CD8-positive, alpha-beta memory T cell (primary cell): ENCODE measurements around the gene TAS1R3. TPM values are rescaled to one million over a fixed set of nuclear protein-coding genes. Genes with fewer than 3 reads are reported as not detected.

Experiments
- CTCF ChIA-PET: fragments of 350-600 bp; sonication (Branson Sonifier 250); formaldehyde crosslinking; loops from one replicate; lab custom pipeline; 2021; ENCODE audit warnings: antibody characterized with exemption; lab: Charles Lee
- POLR2A ChIA-PET: fragments of 350-600 bp; sonication (Branson Sonifier 250); formaldehyde crosslinking; loops from one replicate; lab custom pipeline; 2021; ENCODE audit warnings: antibody characterized with exemption; lab: Charles Lee
- DNase-seq, 5 donors: peaks; one replicate each; pipeline versions ENCODE4 v3.0.0 to v3.0.0-alpha.2; 2020 to 2022; ENCODE audit warnings: mixed read lengths in 1 of 5
- H3K27ac ChIP-seq: one replicate; pipeline ENCODE4 v1.7.0; 2013; ENCODE audit warnings: low read depth, mild to moderate bottlenecking, low read length, moderate library complexity
- H3K27me3 ChIP-seq: 2 replicates; pipeline ENCODE4 v1.7.0; 2013; ENCODE audit warnings: low read length, mild to moderate bottlenecking; ENCODE audit not compliant: insufficient read depth, poor library complexity, severe bottlenecking
- H3K36me3 ChIP-seq: 2 replicates; pipeline ENCODE4 v1.7.0; 2013; ENCODE audit warnings: mild to moderate bottlenecking, low read length, moderate library complexity; ENCODE audit not compliant: insufficient read depth
- H3K4me1 ChIP-seq: 2 replicates; pipeline ENCODE4 v1.7.0; 2013; ENCODE audit warnings: mild to moderate bottlenecking, low read length, moderate library complexity; ENCODE audit not compliant: insufficient read depth
- H3K4me3 ChIP-seq: 2 replicates; pipeline ENCODE4 v1.7.0; 2013; ENCODE audit warnings: mild to moderate bottlenecking, low read length
- H3K9me3 ChIP-seq: 2 replicates; pipeline ENCODE4 v1.7.0; 2013; ENCODE audit warnings: mild to moderate bottlenecking, low read length
- H3K27ac Mint-ChIP-seq, 8 donors: one replicate each; pipeline ENCODE4 v1.8.0; 2020 to 2021; ENCODE audit warnings: mixed read lengths in 8 of 8, mild to moderate bottlenecking in 6 of 8, inconsistent platforms in 3 of 8, moderate library complexity in 3 of 8
- H3K27me3 Mint-ChIP-seq, 2 donors: one replicate each; pipeline ENCODE4 v1.8.0; 2020 to 2021; ENCODE audit warnings: mixed read lengths in 2 of 2, mild to moderate bottlenecking in 1 of 2, moderate library complexity in 1 of 2
- H3K36me3 Mint-ChIP-seq, 3 donors: one replicate each; pipeline ENCODE4 v1.8.0; 2020 to 2021; ENCODE audit warnings: mixed read lengths in 3 of 3, inconsistent platforms in 1 of 3, mild to moderate bottlenecking in 1 of 3
- H3K4me1 Mint-ChIP-seq, 3 donors: one replicate each; pipeline ENCODE4 v1.8.0; 2020 to 2021; ENCODE audit warnings: mixed read lengths in 3 of 3, inconsistent platforms in 1 of 3, mild to moderate bottlenecking in 1 of 3
- H3K4me3 Mint-ChIP-seq, 7 donors: one replicate each; pipeline ENCODE4 v1.8.0; 2020 to 2021; ENCODE audit warnings: mixed read lengths in 7 of 7, mild to moderate bottlenecking in 6 of 7, moderate library complexity in 4 of 7, inconsistent platforms in 2 of 7
- H3K9me3 Mint-ChIP-seq, 5 donors: one replicate each; pipeline ENCODE4 v1.8.0; 2020 to 2022; ENCODE audit warnings: mixed read lengths in 5 of 5, mild to moderate bottlenecking in 3 of 5, moderate library complexity in 2 of 5, inconsistent platforms in 1 of 5
- polyA plus RNA-seq: library from polyadenylated mRNA; unstranded; fragments of 300-500 nt; fragmentation: Illumina TruSeq; gene quantifications from one replicate; pipeline ENCODE4 v1.2.3, GENCODE V29; 2021
- total RNA-seq, 2 experiments: library from RNA; stranded (reverse); gene quantifications; one replicate each; pipeline ENCODE4 v1.2.3, GENCODE V29; 2021

The TAS1R3 gene
- total and polyA plus RNA-seq, 3 experiments from 2014 or later, result 0.28 to 0.62 (median 0.53) TPM

DNA sequence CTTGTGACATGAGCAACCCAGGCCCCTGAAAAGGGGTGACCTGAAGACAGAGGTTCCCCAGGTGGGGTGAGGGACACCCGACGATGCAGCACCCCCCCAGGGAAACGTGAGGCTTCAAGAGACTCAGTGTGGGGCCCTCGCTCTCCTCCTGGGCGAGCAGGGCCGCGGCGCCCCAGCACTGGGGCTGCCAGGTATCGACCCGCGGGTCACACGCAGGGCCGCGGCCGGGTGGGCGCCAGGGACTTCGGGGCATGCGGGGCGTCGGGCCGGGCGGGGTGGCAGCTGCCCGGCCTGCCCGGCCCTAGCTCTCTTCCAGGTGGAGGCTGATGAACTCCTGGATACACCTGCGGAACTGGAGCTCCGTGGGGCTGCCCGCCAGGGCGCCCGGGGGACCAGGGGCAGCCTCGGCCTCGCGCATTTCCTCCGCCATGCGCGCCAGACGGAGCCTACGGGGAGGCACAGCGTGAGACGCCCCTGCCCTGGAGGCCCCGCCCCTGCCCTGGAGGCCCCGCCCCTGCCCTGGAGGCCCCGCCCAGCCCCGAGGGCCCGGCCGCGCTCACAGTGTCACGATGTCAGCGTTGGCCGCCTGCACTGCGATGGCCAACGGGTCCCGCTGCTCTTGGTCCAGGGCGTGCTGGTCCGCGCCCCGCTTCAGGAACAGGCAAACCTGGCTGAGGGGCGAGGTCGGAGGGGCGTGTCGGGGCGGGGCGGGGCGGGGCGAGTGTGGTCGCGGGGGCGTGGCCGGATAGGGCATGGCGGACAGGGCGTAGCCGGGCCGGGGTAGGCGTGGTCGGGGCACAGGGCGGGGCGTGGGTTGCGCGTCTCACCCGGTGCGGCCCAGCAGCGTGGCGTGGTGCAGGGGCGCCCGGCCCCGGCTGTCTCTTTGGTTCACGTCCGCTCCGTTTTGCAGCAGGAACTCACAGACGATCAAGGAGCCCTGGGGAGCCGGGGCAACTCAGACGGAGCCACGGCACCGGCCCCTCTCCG, 37.5 kb upstream of the TAS1R3 start:
- DNase-seq, result no peak
- H3K27me3 ChIP-seq, result no peaks in the 10 kb centered on the region
- Mint-ChIP-seq H3K4me3 (no peak overlapping the region), H3K4me1 (peaks cover 0 to 4% (median 0%) of the 10 kb centered on the region in 3 donors), H3K36me3 (no peaks in the 10 kb centered on the region), H3K27me3 (no peaks in the 10 kb centered on the region), H3K9me3 (no peaks in the 10 kb centered on the region), H3K27ac (no peak overlapping the region)
- H3K4me3 ChIP-seq, result no peak overlapping the region
- ChIA-PET POLR2A (no interaction called here), CTCF (interaction anchor here (1.5 kb wide), 1 partner anchor 171 kb away, joined by 6 read pairs; no protein-coding TSS in a partner anchor)
- H3K9me3 ChIP-seq, result no peaks in the 10 kb centered on the region
- no peak overlapping the region for H3K27ac ChIP-seq
- H3K36me3 ChIP-seq, result no peaks in the 10 kb centered on the region
- H3K4me1 ChIP-seq, result no peaks in the 10 kb centered on the region

DNA sequence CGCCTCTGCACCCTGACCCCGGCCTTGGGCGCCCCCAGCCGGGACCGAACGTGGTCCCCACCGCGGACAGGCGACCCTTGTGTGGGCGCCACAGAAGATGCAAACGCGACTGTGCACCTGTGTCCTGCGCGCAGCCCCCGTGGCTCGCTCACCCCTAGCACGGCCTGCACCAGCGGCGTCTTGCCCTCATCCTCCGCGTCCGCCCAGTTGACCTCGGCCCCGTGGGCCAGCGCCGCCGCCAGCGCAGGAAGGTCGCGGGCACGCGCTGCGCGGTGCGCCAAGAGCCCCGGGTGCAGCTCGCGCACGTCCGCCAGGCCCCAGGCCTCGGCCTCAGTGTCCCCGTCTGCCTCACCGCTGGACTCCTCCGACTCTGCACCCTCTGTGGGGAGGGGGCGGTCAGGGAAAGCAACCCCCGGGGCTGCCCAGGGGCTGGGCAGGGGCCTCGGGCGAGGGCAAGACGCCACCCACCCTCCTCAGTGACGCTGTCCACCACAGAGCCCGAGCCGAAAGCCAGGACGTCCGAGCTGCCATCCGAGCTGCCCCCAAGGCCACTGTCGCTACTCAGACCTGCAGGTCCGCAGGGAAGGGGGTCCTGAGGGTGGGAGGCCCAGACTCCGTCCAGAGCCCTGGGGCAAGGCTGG, 36.7 kb upstream of the TAS1R3 start:
- H3K36me3 ChIP-seq, result no peaks in the 10 kb centered on the region
- no peak overlapping the region for H3K27ac Mint-ChIP-seq
- H3K36me3 Mint-ChIP-seq, result no peaks in the 10 kb centered on the region
- ChIA-PET CTCF (interaction anchor here (1.5 kb wide), 1 partner anchor 172 kb away, joined by 6 read pairs; no protein-coding TSS in a partner anchor), POLR2A (no interaction called here)
- H3K27ac ChIP-seq, result no peak overlapping the region
- H3K27me3 Mint-ChIP-seq, result no peaks in the 10 kb centered on the region
- H3K4me3 Mint-ChIP-seq, result no peak overlapping the region
- no peaks in the 10 kb centered on the region for H3K9me3 Mint-ChIP-seq
- no peaks in the 10 kb centered on the region for H3K4me1 ChIP-seq
- H3K4me1 Mint-ChIP-seq, result peaks cover 0 to 4% (median 0%) of the 10 kb centered on the region in 3 donors
- no peaks in the 10 kb centered on the region for H3K9me3 ChIP-seq
- H3K27me3 ChIP-seq, result no peaks in the 10 kb centered on the region
- no peak for DNase-seq
- no peak overlapping the region for H3K4me3 ChIP-seq

DNA sequence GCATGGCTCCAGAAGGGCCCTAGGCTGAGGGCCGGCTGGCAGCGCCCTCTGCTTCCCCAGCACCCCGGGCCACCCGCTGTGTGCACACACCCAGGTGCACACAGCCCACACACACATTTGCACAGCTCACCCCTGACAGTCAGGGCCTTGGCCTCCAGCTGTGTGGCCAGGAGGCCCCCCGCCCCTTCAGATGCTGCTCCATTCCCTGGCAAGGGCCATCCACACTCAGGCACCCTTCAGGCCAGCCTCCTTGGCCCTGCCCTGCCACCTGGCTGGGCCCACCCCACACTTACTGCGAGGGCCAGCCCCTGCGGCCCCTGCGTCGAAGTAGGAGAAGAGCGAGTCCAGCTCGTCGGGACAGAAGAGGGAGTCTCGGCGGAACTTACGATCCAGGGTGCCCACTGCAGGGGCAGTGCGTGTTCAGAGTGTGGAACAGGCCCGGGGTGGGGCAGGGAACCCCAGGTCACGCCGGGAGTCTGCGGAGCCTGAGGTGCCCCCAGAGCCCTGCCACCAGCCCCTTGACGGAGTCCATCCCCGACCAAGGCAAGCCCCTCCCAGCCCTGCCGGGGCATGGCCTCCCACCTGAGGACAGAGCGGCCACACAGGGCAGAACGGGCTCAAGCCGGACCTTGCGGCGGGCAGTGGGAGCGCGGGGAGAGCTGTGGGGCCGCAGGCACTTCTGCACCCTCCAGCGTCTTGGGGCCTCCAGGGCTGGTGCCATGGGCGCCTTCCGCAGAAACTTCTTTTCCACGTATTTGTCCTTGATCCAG, 35.7 kb upstream of the TAS1R3 start:
- H3K36me3 Mint-ChIP-seq, result no peaks in the 10 kb centered on the region
- H3K4me3 Mint-ChIP-seq, result no peak overlapping the region
- no peak for DNase-seq
- no peaks in the 10 kb centered on the region for H3K9me3 Mint-ChIP-seq
- no peaks in the 10 kb centered on the region for H3K27me3 Mint-ChIP-seq
- Histone ChIP-seq H3K36me3 (no peaks in the 10 kb centered on the region), H3K9me3 (no peaks in the 10 kb centered on the region), H3K4me1 (no peaks in the 10 kb centered on the region), H3K27me3 (no peaks in the 10 kb centered on the region), H3K27ac (no peak overlapping the region), H3K4me3 (no peak overlapping the region)
- CTCF ChIA-PET, result interaction anchor here (1.5 kb wide), 1 partner anchor 173 kb away, joined by 6 read pairs; no protein-coding TSS in a partner anchor
- POLR2A ChIA-PET, result no interaction called here
- H3K4me1 Mint-ChIP-seq, result peaks cover 0 to 5% (median 4%) of the 10 kb centered on the region in 3 donors
- no peak overlapping the region for H3K27ac Mint-ChIP-seq

DNA sequence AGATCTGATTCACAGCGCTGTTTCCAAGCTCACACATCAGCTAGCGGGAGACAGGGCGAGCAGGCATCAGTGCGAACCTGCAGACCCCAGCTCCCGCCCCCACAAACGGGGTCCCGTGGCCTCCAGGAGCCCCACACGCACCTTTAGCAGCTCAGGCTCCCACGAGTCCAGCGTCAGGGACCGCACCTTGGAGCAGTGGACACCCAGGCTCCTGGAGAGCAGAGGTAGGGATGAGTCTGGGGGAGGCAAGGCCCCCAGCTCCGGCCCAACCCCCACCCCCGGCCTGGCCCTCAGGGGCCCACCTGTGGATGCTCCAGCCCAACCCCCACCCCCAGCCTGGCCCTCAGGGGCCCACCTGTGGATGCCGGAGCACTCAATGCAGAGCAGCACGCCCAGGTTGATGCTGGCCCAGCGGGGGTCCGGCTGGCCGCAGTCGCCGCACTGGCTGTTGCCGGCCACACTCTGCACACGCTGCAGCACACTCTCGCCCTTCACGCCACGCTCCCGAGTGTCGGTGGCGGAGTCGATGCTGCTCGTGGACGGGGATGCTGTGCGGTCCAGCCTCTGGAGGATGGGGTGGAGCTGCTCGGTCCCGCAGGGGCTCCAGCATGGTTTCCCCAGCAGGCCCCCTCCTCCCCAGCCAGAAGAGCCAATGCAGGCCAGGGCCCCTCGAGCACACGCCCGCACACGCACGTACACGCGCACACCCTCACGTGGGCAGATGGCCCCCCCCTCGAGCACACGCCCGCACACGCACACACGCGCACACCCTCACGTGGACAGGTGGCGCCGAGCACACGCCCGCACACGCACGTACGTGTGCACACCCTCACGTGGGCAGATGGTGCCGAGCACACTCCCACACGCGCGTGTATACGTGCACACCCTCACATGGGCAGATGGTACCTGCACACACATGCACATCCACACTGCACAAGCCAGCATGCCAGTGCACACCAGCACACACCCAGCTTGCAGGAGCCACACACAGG, 34.7 kb upstream of the TAS1R3 start:
- ChIA-PET POLR2A (no interaction called here), CTCF (no interaction called here)
- H3K27me3 ChIP-seq, result no peaks in the 10 kb centered on the region
- H3K9me3 ChIP-seq, result no peaks in the 10 kb centered on the region
- no peaks in the 10 kb centered on the region for H3K27me3 Mint-ChIP-seq
- H3K4me3 Mint-ChIP-seq, result no peak overlapping the region
- H3K27ac ChIP-seq, result no peak overlapping the region
- no peak for DNase-seq
- no peaks in the 10 kb centered on the region for H3K9me3 Mint-ChIP-seq
- H3K36me3 ChIP-seq, result no peaks in the 10 kb centered on the region
- H3K4me3 ChIP-seq, result no peak overlapping the region
- H3K4me1 ChIP-seq, result no peaks in the 10 kb centered on the region
- H3K4me1 Mint-ChIP-seq, result peaks cover 0 to 5% (median 4%) of the 10 kb centered on the region in 3 donors
- H3K27ac Mint-ChIP-seq, result no peak overlapping the region
- H3K36me3 Mint-ChIP-seq, result no peaks in the 10 kb centered on the region

DNA sequence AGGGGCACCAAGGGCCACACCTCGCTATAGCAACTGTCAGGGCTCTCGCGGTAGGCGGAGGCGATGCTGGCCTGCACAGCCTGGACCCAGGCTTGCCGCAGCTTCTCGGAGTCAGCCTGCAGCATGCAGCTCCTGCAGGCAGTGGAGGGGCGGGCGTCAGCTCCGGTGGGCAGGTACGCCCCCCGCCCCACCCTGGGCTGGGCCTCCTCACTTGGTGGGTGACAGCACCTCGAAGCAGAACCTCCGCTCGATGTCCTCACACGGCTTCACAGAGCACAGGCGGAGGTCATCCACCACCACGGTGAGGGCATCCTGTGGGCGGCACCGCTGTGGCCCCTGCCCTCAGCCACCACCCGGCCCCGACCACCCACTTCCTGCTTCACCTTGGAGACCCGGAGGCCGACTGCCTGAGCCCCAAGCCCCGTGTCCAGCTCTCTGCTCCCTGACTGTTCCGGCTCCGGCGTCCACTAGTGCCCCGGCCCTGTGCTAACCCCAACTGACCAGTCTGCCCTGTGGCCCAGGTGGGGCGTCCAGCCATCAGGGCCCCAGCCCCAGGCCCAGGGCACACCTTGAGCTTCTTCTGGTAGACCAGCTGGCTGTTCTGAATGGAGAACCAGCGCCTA, 33.2 kb upstream of the TAS1R3 start:
- Histone ChIP-seq H3K27me3 (no peaks in the 10 kb centered on the region), H3K9me3 (no peaks in the 10 kb centered on the region), H3K27ac (no peak overlapping the region), H3K4me3 (no peak overlapping the region), H3K36me3 (no peaks in the 10 kb centered on the region), H3K4me1 (no peaks in the 10 kb centered on the region)
- no peak overlapping the region for H3K27ac Mint-ChIP-seq
- no peaks in the 10 kb centered on the region for H3K9me3 Mint-ChIP-seq
- H3K27me3 Mint-ChIP-seq, result no peaks in the 10 kb centered on the region
- POLR2A ChIA-PET, result no interaction called here
- H3K4me3 Mint-ChIP-seq, result no peak overlapping the region
- peaks cover 0 to 5% (median 0%) of the 10 kb centered on the region in 3 donors for H3K4me1 Mint-ChIP-seq
- CTCF ChIA-PET, result no interaction called here
- H3K36me3 Mint-ChIP-seq, result no peaks in the 10 kb centered on the region
- no peak for DNase-seq

DNA sequence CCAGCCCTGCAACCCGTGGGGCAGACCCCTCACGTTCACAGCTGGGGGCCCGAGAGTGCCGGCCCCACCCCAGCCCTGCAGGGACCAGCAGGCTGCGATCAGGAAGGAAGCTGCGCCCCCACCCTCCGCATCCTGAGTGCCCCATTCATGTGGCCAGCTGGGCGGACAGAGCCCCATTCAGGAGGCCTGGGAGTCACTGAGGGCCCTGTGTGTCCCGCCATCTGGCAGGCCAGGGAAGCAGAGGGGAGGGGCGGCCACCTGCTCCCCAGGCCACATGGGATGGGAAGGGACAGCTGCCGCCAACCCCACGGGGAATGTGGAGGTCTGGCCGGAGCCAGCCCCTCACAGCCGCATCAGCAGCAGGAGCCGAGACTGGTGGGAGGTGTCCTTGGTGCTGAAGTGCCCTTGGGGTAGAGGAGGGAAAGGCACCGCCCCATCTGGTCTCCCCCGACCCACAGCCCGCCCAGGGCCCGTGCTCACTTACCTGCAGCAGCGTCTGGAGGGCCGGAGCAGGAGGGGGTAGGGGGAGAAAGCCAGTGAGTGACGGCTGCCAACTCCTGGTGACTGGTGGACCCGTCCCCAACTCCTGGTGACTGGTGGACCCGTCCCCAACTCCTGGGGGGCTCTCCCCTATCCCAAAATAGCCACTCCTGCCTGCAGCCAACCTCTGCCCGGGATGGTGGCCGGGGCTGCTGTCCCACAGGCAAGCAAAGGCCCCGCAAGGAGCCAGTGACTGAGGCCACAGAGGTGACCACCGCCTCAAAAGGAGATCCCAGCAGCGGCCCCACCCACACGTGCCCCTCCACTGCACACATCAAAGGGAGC, 32.0 kb upstream of the TAS1R3 start:
- ChIA-PET CTCF (interaction anchor here (1.6 kb wide), 1 partner anchor 8 kb away, joined by 6 read pairs; no protein-coding TSS in a partner anchor), POLR2A (no interaction called here)
- no peaks in the 10 kb centered on the region for H3K9me3 ChIP-seq
- Mint-ChIP-seq H3K4me1 (peaks cover 0 to 5% (median 0%) of the 10 kb centered on the region in 3 donors), H3K9me3 (no peaks in the 10 kb centered on the region), H3K27ac (no peak overlapping the region), H3K4me3 (no peak overlapping the region), H3K36me3 (no peaks in the 10 kb centered on the region), H3K27me3 (no peaks in the 10 kb centered on the region)
- DNase-seq, result no peak
- H3K4me1 ChIP-seq, result no peaks in the 10 kb centered on the region
- H3K27ac ChIP-seq, result no peak overlapping the region
- no peaks in the 10 kb centered on the region for H3K27me3 ChIP-seq
- no peak overlapping the region for H3K4me3 ChIP-seq
- no peaks in the 10 kb centered on the region for H3K36me3 ChIP-seq
